K562 (cell line): ENCODE measurements around the gene NACC1. TPM values are rescaled to one million over a fixed set of nuclear protein-coding genes. Genes with fewer than 3 reads are reported as not detected.
A peak's percentile ranks its signal among the peaks of the same experiment; 100 is the strongest.

Experiments used
- ADNP ChIP-seq: fragments of 200-800 bp; sonication (Bioruptor generic); IDR thresholded peaks from 2 replicates; pipeline ENCODE4 v1.6.1; 2016; ENCODE audit warnings: missing genetic modification characterization, missing compliant biosample characterization
- CBFB ChIP-seq: sonication (generic); formaldehyde crosslinking; IDR thresholded peaks from 2 replicates; pipeline ENCODE4 v1.4.0; 2020; ENCODE audit warnings: mild to moderate bottlenecking, missing genetic modification reagents
- DPF2 ChIP-seq: fragments of 450-650 bp; IDR thresholded peaks from 2 replicates; pipeline ENCODE4 v1.6.1; 2016
- EWSR1 ChIP-seq: fragments of 450-650 bp; IDR thresholded peaks from 2 replicates; pipeline ENCODE4 v1.6.1; 2018; ENCODE audit warnings: borderline replicate concordance, mild to moderate bottlenecking, low read depth, moderate library complexity; ENCODE audit not compliant: partially characterized antibody
- FOXJ3 ChIP-seq: sonication (generic); formaldehyde crosslinking; IDR thresholded peaks from 2 replicates; pipeline ENCODE4 v1.4.0; 2020; ENCODE audit warnings: mild to moderate bottlenecking, missing genetic modification reagents
- FOXK2 ChIP-seq, 2 experiments: fragments of 450-650 bp; IDR thresholded peaks in 1 of 2; conservative IDR thresholded peaks in 1 of 2; 2 replicates each; pipeline ENCODE4 v1.6.1; 2016; ENCODE audit warnings: low read depth in 2 of 2, mild to moderate bottlenecking in 1 of 2
- GTF2F1 ChIP-seq: IDR thresholded peaks from 2 replicates; pipeline ENCODE4 v1.6.1; 2011; ENCODE audit warnings: low read depth, low read length, improper control_type of control experiment
- MEF2A ChIP-seq: IDR thresholded peaks from 2 replicates; pipeline ENCODE4 v1.6.1; 2011; ENCODE audit warnings: low read depth, mild to moderate bottlenecking, low read length, moderate library complexity; ENCODE audit not compliant: control insufficient read depth
- NELFE ChIP-seq: IDR thresholded peaks from 2 replicates; pipeline ENCODE4 v1.6.1; 2011; ENCODE audit warnings: mild to moderate bottlenecking; ENCODE audit not compliant: insufficient read depth, insufficient read length
- PHF21A ChIP-seq: fragments of 450-650 bp; IDR thresholded peaks from 2 replicates; pipeline ENCODE4 v1.6.1; 2017; ENCODE audit warnings: low read depth, borderline replicate concordance
- POLR2A ChIP-seq: fragments of 450-650 bp; conservative IDR thresholded peaks from 2 replicates; pipeline ENCODE4 v1.6.1; 2016
- RAD51 ChIP-seq: fragments of 450-650 bp; IDR thresholded peaks from 2 replicates; pipeline ENCODE4 v1.7.1; 2016; ENCODE audit warnings: low read depth, mild to moderate bottlenecking, borderline replicate concordance
- RNF2 ChIP-seq: sonication (generic); IDR thresholded peaks from 2 replicates; pipeline ENCODE4 v1.6.1; 2016
- SIRT6 ChIP-seq: IDR thresholded peaks from one replicate; pipeline ENCODE4 v1.6.1; 2012; ENCODE audit warnings: low read depth, mild to moderate bottlenecking, control low read depth, inconsistent platforms, low read length, moderate library complexity
- SIX5 ChIP-seq, 2 experiments: IDR thresholded peaks; 2 replicates each; pipeline ENCODE4 v1.6.1; 2011; ENCODE audit warnings: low read length in 2 of 2, borderline replicate concordance in 1 of 2, low read depth in 1 of 2, mild to moderate bottlenecking in 1 of 2, moderate library complexity in 1 of 2; ENCODE audit not compliant: insufficient read depth in 1 of 2
- ZFP1 ChIP-seq: fragments of 450-650 bp; formaldehyde crosslinking; IDR thresholded peaks from 2 replicates; pipeline ENCODE4 v1.4.0; 2020; ENCODE audit warnings: mild to moderate bottlenecking, mixed read lengths
- ZFP36 ChIP-seq: fragments of 150-350 bp; IDR thresholded peaks from 2 replicates; pipeline ENCODE4 v1.6.1; 2018; ENCODE audit warnings: low read length, low read depth; ENCODE audit not compliant: partially characterized antibody
- ZNF175 ChIP-seq: fragments of 200-800 bp; sonication (Bioruptor generic); IDR thresholded peaks from 2 replicates; pipeline ENCODE4 v1.6.1; 2016; ENCODE audit warnings: low read depth, mild to moderate bottlenecking, missing genetic modification characterization, missing compliant biosample characterization
- ZNF253 ChIP-seq: fragments of 250-450 bp; sonication (Bioruptor Pico); conservative IDR thresholded peaks from 2 replicates; pipeline ENCODE4 v1.6.1; 2021; ENCODE audit warnings: mild to moderate bottlenecking
- ZNF75A ChIP-seq: fragments of 450-650 bp; formaldehyde crosslinking; IDR thresholded peaks from 2 replicates; pipeline ENCODE4 v1.4.0; 2020; ENCODE audit warnings: mild to moderate bottlenecking
- polyA plus RNA-seq, 8 experiments: library from polyadenylated mRNA; depleted of rRNA in 4 of 8; stranded (reverse) in 5 of 8; unstranded in 3 of 8; fragments of >200 nt; fragmentation: Nextera tagmentation in 2 of 8; fragmentation: Illumina TruSeq in 1 of 8; extraction: Ambion mirVana in 2 of 8; extraction: Trizol in 1 of 8; gene quantifications; 2 replicates each; pipeline versions ENCODE4 v1.2.1 to v1.2.3, GENCODE V29; 2011 to 2014; ENCODE audit warnings: inconsistent platforms in 1 of 8, missing spikeins in 1 of 8
- total RNA-seq, 7 experiments: library from RNA; depleted of rRNA in 6 of 7; stranded (reverse); fragments of >200 nt in 6 of 7; fragmentation: Illumina TruSeq in 2 of 7; extraction: Trizol in 2 of 7; gene quantifications; 2 replicates each; pipeline versions ENCODE4 v1.2.1 to v1.2.3, GENCODE V29; 2011 to 2021; ENCODE audit warnings: low replicate concordance in 1 of 7
- TF ChIP-seq, protein P1 (sequence below): sonication (generic); formaldehyde crosslinking; IDR thresholded peaks from 2 replicates; pipeline ENCODE4 v1.8.0; 2022; ENCODE audit warnings: mild to moderate bottlenecking, missing genetic modification reagents
- TF ChIP-seq, protein P2 (sequence below): sonication (generic); IDR thresholded peaks from 2 replicates; pipeline ENCODE4 v1.6.1; 2016
- TF ChIP-seq, protein P3 (sequence below): fragments of 250-450 bp; sonication (Bioruptor Pico); IDR thresholded peaks from 2 replicates; pipeline ENCODE4 v1.4.0; 2020; ENCODE audit warnings: mild to moderate bottlenecking, moderate library complexity
- TF ChIP-seq, protein P4 (sequence below): sonication (generic); formaldehyde crosslinking; IDR thresholded peaks from 2 replicates; pipeline ENCODE4 v1.8.1; 2023; ENCODE audit warnings: mild to moderate bottlenecking, missing genetic modification reagents

Gene NACC1
- total and polyA plus RNA-seq, 9 of the 15 experiments (the other 6 are each of a cell fraction or from before 2014, with no cell fraction given), result 0.04 to 96.6 (median 25.8) TPM

DNA sequence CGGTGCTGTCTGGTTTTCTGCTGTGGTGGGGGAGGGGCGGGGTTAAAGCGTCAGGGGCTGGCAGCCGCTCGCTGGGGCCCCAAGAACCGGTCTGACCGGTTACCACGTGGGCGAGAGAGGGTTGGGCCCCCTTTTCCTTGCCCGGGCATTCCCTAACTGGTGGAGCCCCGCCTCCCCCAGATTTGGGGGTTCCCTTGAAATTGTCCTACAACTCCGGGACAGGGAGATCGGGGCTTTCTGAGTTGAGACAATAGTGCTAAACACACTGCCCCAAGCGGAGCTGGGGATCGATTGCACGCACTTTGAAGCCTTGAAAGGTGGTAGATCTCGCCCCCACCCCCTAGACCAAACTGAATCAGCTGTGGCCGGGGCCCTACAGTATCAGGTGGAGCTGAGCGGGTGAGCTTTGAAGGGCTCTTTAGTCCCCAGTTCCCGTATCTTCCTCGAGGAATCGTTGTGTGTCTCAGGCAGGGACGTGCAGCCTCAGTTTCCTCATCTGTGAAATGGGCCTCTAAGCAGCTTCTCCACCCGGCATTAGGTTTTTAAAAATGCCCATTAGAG, 36.9 kb downstream of the NACC1 start (continued):
- TF ChIP-seq ZNF75A (CRISPR knock-in tag), result no peak
- no peak; the same call in 1 of the 2 replicates for TF ChIP-seq MEF2A
- TF ChIP-seq NELFE, result no peak
- TF ChIP-seq POLR2A, result no peak; the same call in 1 of the 2 replicates
- TF ChIP-seq ADNP (tag), result peak; percentile 98
- no peak for TF ChIP-seq EWSR1
- no peak for TF ChIP-seq ZFP1 (CRISPR knock-in tag)
- no peak for TF ChIP-seq FOXJ3 (CRISPR knock-in tag)
- no peak for TF ChIP-seq SIX5 (IDR thresholded peaks at IDR 0.05; ENCODE audit: borderline replicate concordance in 1 of 2, insufficient read depth in 1 of 2, low read depth in 1 of 2, low read length in 2 of 2)
- no peak for TF ChIP-seq CBFB (CRISPR knock-in tag)
- TF ChIP-seq RNF2, result no peak
- no peak for TF ChIP-seq ZNF175 (CRISPR knock-in tag)
- peak; percentile 22; the same call in 1 of the 2 replicates for TF ChIP-seq DPF2
- no peak for TF ChIP-seq RAD51
- no peak for TF ChIP-seq ZNF253
- TF ChIP-seq, protein P1, sequence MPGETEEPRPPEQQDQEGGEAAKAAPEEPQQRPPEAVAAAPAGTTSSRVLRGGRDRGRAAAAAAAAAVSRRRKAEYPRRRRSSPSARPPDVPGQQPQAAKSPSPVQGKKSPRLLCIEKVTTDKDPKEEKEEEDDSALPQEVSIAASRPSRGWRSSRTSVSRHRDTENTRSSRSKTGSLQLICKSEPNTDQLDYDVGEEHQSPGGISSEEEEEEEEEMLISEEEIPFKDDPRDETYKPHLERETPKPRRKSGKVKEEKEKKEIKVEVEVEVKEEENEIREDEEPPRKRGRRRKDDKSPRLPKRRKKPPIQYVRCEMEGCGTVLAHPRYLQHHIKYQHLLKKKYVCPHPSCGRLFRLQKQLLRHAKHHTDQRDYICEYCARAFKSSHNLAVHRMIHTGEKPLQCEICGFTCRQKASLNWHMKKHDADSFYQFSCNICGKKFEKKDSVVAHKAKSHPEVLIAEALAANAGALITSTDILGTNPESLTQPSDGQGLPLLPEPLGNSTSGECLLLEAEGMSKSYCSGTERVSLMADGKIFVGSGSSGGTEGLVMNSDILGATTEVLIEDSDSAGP (CRISPR knock-in tag), result no peak
- no peak for TF ChIP-seq GTF2F1
- TF ChIP-seq PHF21A, result no peak
- TF ChIP-seq SIRT6, result peak; percentile 86
- TF ChIP-seq, protein P2, sequence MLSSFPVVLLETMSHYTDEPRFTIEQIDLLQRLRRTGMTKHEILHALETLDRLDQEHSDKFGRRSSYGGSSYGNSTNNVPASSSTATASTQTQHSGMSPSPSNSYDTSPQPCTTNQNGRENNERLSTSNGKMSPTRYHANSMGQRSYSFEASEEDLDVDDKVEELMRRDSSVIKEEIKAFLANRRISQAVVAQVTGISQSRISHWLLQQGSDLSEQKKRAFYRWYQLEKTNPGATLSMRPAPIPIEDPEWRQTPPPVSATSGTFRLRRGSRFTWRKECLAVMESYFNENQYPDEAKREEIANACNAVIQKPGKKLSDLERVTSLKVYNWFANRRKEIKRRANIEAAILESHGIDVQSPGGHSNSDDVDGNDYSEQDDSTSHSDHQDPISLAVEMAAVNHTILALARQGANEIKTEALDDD, result no peak
- TF ChIP-seq FOXK2 (conservative IDR thresholded peaks at IDR 0.05 in 1 of 2, IDR thresholded peaks at IDR 0.05 in 1 of 2; ENCODE audit: low read depth in 2 of 2), result no peak
- TF ChIP-seq ZFP36, result peak; percentile 16
- TF ChIP-seq, protein P3, sequence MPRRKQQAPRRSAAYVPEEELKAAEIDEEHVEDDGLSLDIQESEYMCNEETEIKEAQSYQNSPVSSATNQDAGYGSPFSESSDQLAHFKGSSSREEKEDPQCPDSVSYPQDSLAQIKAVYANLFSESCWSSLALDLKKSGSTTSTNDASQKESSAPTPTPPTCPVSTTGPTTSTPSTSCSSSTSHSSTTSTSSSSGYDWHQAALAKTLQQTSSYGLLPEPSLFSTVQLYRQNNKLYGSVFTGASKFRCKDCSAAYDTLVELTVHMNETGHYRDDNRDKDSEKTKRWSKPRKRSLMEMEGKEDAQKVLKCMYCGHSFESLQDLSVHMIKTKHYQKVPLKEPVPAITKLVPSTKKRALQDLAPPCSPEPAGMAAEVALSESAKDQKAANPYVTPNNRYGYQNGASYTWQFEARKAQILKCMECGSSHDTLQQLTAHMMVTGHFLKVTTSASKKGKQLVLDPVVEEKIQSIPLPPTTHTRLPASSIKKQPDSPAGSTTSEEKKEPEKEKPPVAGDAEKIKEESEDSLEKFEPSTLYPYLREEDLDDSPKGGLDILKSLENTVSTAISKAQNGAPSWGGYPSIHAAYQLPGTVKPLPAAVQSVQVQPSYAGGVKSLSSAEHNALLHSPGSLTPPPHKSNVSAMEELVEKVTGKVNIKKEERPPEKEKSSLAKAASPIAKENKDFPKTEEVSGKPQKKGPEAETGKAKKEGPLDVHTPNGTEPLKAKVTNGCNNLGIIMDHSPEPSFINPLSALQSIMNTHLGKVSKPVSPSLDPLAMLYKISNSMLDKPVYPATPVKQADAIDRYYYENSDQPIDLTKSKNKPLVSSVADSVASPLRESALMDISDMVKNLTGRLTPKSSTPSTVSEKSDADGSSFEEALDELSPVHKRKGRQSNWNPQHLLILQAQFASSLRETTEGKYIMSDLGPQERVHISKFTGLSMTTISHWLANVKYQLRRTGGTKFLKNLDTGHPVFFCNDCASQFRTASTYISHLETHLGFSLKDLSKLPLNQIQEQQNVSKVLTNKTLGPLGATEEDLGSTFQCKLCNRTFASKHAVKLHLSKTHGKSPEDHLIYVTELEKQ (CRISPR knock-in tag), result no peak
- TF ChIP-seq, protein P4, sequence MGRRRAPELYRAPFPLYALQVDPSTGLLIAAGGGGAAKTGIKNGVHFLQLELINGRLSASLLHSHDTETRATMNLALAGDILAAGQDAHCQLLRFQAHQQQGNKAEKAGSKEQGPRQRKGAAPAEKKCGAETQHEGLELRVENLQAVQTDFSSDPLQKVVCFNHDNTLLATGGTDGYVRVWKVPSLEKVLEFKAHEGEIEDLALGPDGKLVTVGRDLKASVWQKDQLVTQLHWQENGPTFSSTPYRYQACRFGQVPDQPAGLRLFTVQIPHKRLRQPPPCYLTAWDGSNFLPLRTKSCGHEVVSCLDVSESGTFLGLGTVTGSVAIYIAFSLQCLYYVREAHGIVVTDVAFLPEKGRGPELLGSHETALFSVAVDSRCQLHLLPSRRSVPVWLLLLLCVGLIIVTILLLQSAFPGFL (CRISPR knock-in tag), result no peak
